ENCODE data around the gene NUDT5.
"Not testable (repeated sequence)": the region's sequence is repeated elsewhere in the genome, so short reads cannot be mapped to it uniquely, and the experiment has no call there.

Gene NUDT5

GRCh38 chr10:12195603-12196506 is at the start of gene NUDT5, which contains the start of gene CDC123:
TSS of gene NUDT5 (minus strand) at chr10:12195891. CDS start at chr10:12186291, 9,600 bp downstream.
TSS of gene CDC123 (plus strand) at chr10:12196188. CDS start at chr10:12196246, 58 bp downstream.
- DNase-seq, result peak; percentile 98

- no peak for DNase-seq
These were observed 48.4 kb upstream of the NUDT5 start for GRCh38 chr10:12243864-12244620.

GRCh38 chr10:12241810-12242529 is 46.3 kb upstream of the NUDT5 start:
- no peak for DNase-seq

GRCh38 chr10:12238821-12239220 is 43.1 kb upstream of the NUDT5 start:
- DNase-seq, result no peak

- no peak for DNase-seq
These were observed 41.9 kb upstream of the NUDT5 start for GRCh38 chr10:12237265-12238220.

DNA sequence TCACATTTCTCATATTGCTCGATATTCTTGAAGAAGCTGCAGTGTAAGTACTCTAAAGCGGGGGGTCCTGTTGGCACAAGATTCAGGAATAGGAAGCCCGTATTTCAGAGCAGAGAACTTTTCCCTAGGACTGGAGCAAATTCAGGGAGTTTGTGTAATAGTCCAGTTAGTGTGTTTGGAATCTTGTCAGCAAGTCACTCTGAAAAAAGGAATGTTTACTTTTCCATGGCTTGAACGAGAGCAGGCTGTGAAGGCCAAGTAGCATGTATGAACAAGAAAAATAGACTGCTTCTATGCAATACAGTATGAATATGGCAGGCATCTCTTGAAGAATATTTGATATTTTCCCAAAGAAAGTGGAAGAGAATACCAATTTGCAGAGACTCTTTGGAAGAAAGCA is 40.1 kb upstream of the NUDT5 start:
- no peak for DNase-seq

GRCh38 chr10:12235116-12235694 is 39.5 kb upstream of the NUDT5 start:
- no peak for DNase-seq

- DNase-seq, result not testable (repeated sequence)
These were observed 39.0 kb upstream of the NUDT5 start for GRCh38 chr10:12234687-12235086.

DNA sequence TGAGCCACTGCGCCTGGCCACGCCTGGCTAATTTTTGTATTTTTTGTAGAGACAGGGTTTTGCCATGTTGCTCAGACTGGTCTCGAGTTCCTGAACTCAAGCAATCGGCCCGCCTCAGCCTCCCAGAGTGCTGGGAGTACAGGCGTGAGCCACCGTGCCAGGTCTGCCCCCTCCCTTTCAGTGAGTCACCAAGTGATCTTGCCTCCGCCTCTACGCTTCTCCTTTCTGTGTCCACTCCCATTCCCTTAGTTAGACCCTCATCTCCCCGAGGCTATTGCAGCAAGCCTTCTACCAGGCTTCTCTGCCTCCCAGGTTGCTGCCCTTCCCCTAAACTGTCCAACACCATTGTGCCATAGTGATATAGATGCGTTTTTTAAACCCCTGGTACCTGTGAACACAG is 33.2 kb upstream of the NUDT5 start:
- DNase-seq, result no peak

- DNase-seq, result not testable (repeated sequence)
These were observed 30.7 kb upstream of the NUDT5 start for GRCh38 chr10:12226438-12226837.

GRCh38 chr10:12225444-12225843 is 29.8 kb upstream of the NUDT5 start:
- no peak for DNase-seq

DNA sequence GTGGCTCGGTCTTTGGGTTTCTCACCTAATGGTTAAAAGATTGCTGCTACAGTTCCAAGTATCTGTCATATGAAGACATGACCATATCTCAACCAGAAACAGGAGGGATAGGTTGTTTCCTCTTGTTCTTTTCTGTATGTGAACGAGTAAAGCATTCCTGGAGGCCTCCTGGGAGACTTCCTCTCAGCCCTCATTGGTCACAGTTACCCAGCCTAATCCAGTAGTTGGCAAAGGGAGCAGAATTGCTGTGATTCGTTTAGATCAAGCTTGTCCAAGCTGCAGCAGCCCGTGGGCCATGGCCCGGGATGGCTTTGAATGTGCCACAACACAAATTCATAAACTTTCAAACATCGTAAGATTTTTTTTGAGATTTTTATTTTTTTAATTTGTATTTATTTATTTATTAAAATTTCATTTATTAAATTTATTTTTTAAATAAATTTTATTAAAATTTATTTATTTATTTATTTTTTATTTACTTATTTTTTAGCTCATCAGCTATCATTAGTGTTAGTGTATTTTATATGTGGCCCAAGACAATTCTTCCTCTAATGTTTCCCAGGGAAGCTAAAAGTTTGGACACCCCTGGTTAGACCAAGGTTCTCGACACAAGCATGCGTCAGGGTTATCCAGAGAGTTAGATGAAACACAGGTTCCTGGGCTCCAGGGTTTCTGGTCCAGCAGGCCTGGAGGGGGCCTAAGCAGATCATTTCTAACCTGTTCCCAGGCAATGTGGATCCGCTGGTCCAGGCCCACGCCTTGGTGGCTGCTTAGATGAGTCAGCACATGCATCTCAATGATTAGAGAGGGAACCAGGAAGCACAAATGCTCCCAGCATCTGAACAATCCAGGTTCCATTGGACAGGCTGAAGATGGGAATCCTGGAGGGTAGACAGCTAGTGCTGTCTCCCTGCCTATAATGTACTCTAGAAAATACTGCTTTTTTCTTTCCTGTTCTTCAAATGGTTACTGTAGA is 25.9 kb upstream of the NUDT5 start:
- DNase-seq, result no peak

DNA sequence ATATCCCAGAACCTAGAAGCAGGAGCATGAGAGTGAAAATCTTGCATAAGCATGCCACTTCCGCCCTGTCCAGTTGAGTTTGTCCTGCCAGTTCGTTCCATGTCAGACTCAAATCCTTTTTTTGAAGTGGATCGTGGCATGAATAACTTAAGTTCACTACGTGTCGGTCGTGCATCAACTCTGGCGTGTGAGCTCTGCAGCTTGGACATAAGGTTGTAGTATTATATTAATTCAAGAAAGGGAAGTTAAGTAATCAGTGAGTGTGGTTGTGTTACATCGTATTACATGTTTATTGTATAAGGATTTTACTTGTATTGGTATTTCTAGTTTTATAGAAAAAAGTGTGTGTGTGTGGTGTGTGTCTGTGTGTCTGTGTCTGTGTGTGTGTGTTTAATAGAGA is 23.3 kb upstream of the NUDT5 start:
- DNase-seq, result no peak

DNA sequence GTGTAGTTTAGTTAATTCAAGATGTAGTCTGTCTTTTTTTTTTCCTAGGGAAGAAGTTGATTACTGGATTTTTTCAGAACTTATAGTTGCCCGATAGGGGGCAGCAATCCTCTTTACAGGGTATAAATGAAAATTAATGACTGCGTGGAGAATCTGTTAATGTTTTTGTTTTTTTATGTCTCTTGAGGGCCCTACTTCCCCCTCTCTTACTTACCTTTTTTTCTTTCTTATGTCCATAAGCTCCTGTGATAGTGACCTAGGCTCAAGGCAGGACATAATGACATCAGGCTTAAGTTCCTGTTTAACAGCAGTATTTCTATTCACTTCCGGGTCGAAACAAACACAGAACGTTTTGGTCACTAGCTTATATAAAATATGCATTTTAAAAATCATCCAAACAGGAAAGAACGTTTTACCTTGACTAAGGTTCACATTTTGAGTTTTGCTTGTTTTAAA is 19.1 kb upstream of the NUDT5 start:
- peak; percentile 12 for DNase-seq

GRCh38 chr10:12214093-12214492 is 18.4 kb upstream of the NUDT5 start:
- DNase-seq, result no peak

DNA sequence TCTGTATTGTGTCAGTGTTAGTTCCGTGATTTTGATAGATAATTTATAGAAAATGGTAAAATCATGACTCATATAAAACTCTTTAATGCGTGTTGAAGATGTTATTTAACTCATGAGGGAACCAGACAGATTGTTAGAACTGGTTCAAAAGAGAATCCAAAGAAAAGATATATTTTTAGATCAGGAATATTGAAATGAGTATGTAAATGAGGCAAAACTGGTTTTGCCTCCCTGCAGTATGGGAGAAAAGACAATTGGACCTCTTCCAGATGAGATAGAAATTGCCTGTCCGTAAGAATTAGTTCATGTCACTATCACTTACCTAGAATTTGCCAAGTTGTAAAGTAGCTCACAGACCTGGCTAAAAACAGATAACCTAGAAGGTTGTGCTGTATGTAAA is 17.9 kb upstream of the NUDT5 start:
- DNase-seq, result no peak

DNA sequence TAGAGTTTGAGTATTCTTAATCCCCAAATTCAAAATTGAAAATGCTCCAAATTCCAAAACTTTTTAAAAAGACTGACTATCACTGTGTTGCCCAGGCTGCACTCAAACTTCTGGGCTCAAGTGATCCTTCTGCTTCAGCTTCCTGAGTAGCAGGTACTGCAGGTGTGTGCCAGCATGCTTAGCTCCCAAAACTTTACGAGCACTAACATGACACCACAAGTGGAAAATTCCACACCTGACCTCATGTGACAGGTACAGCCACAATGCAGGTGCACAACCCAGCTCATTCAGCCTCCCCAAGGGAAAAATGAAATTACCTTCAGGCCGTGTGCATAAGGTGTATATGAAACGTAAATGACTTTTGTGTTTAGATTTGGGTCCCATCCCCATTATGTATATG is 16.8 kb upstream of the NUDT5 start:
- no peak for DNase-seq

DNA sequence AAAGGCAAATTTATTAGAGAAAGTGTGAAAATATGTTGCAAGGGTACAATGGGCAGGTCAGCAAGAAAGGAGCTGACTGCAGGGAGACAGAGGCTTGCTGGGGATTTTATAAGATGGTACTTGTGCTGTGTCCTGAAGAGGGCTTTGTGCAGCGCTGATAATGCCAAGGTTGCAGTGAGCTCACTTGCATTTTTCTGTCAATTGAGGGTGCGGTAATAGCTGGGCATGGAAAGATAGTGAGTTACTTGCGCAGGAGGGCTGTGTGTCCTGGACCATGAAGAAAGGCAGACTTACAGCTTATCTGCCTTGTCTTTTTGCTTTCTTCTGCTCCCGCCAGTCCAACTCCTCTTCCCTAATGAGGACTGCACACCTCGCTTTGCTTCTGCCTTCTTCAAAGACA is 12.8 kb upstream of the NUDT5 start:
- no peak for DNase-seq

DNA sequence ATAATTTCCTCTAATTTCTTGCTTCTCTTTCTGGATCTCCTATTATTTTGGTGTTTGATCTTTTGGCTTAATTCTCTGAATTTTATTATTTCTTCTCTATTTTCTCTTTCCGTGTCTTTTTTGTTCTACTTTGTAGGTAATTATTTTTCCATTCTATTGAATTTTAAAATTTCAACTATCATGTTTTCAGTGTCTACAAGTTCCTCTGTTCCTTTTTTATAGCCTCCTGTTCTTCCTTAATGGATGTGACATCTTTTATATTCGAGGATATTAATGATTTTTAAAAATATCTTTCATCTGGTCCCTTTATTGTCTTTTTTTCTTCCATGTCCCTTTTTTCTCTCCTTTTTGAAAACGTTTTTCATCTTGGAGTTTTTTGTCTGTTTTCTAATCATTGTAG is 11.4 kb upstream of the NUDT5 start:
- no peak for DNase-seq

DNA sequence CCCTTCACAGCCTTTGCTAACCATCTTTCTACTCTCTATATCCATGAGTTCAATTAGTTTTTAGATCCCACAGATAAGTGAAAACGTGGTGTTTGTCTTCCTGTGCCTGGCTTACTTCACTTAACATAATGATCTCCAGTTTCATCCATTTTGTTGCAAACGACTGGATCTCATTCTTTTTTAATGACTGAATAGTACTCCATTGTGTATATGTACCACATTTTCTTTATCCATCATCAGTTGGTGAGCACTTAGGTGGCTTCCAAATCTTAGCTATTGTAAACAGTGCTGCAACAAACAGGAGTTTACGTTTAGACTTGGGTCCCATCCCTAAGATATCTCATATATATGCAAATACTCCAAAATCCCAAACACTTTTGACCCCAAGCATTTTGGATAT is 9.4 kb upstream of the NUDT5 start:
- no peak for DNase-seq
